ENCODE results near the gene CHI3L2. TPM values are rescaled to one million over a fixed set of nuclear protein-coding genes. Genes with fewer than 3 reads are reported as not detected.

The CHI3L2 gene
- total RNA-seq, 1 donor from 2014 or later, result not detected

DNA sequence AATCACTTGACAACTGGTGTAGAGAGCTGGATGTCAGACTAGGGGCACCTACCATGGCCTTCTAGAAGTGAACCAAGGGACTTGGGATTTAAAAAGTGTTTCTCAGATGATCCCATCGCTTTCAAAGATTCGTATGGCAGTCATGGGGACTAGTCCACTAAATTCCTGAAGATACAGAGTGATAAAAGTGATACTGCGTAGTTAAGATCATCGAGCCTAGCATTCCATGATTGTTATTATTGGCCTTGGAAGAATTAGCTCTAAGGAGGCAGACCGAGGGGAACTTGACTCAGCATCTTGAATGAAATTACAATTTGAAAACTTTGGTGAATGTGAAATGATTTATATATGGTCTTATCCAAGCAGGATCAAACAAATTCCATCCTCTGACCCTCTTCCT, 61.9 kb downstream of the CHI3L2 start:
- no peaks in the 10 kb centered on the region for H3K36me3 Mint-ChIP-seq (ENCODE audit: low read depth)
- H3K27me3 Mint-ChIP-seq (ENCODE audit: low read depth), result no peaks in the 10 kb centered on the region
- H3K9me3 Mint-ChIP-seq (ENCODE audit: low read depth), result no peaks in the 10 kb centered on the region
- DNase-seq (ENCODE audit: low spot score), result no peak
- no peak overlapping the region for H3K4me3 Mint-ChIP-seq (ENCODE audit: unreplicated experiment)
- no peak overlapping the region for H3K27ac Mint-ChIP-seq (ENCODE audit: unreplicated experiment)
- TF ChIP-seq, protein P1, sequence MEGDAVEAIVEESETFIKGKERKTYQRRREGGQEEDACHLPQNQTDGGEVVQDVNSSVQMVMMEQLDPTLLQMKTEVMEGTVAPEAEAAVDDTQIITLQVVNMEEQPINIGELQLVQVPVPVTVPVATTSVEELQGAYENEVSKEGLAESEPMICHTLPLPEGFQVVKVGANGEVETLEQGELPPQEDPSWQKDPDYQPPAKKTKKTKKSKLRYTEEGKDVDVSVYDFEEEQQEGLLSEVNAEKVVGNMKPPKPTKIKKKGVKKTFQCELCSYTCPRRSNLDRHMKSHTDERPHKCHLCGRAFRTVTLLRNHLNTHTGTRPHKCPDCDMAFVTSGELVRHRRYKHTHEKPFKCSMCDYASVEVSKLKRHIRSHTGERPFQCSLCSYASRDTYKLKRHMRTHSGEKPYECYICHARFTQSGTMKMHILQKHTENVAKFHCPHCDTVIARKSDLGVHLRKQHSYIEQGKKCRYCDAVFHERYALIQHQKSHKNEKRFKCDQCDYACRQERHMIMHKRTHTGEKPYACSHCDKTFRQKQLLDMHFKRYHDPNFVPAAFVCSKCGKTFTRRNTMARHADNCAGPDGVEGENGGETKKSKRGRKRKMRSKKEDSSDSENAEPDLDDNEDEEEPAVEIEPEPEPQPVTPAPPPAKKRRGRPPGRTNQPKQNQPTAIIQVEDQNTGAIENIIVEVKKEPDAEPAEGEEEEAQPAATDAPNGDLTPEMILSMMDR (IDR thresholded peaks at IDR 0.05), result no peak
- H3K4me1 Mint-ChIP-seq (ENCODE audit: low read depth), result no peaks in the 10 kb centered on the region

DNA sequence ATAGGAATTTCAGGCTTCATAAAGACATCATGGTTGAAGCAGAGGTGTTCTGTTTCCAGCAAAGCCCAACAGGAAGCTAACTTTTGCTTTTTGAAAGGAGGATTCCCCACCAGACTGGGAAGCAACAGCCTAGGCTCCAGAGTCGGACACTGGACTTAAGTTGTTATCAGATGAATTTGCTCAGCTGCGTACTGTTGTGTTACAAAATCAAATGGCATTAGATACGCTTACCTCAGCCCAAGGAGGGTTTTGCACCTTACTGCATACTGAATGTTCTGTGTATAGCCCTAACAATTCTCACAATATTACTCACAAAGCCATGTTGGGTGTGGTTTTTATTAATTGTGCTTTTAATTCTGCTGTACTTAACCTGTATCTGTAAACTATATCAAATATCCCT, 62.6 kb downstream of the CHI3L2 start:
- no peak for DNase-seq (ENCODE audit: low spot score)
- no peak overlapping the region for H3K4me3 Mint-ChIP-seq (ENCODE audit: unreplicated experiment)

DNA sequence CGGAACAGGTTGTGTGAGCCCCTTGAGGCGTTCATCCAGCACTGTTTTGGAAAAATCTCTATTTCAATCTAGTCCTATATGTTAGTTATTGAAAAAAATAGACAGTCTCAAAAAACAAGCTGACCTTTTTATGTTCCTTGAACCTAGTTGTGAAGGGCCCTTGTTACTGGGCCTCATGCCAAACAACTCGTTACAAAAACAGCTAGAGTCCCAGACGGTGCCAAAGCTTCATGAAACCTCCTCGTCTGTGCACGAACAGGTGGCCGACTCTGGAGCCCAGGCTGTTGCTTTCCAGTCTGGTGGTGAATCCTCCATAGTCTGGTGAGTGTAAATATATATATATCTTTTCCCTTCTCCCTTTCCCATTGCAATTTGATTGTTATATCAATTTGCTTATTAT, 63.1 kb downstream of the CHI3L2 start, which contains the start of gene CHIA:
TSS of gene CHIA (plus strand) at position 222 of the 400 bp plus-strand sequence. CDS start 19,617 bp downstream, outside the sequence.
- H3K4me1 Mint-ChIP-seq (ENCODE audit: low read depth), result no peaks in the 10 kb centered on the region
- H3K9me3 Mint-ChIP-seq (ENCODE audit: low read depth), result no peaks in the 10 kb centered on the region
- no peaks in the 10 kb centered on the region for H3K27me3 Mint-ChIP-seq (ENCODE audit: low read depth)
- no peak for DNase-seq (ENCODE audit: low spot score)
- no peaks in the 10 kb centered on the region for H3K36me3 Mint-ChIP-seq (ENCODE audit: low read depth)
- no peak within 1 kb of the TSS for H3K4me3 Mint-ChIP-seq (ENCODE audit: unreplicated experiment)
- H3K27ac Mint-ChIP-seq (ENCODE audit: unreplicated experiment), result no peak within 1 kb of the TSS
- TF ChIP-seq, protein P1 (IDR thresholded peaks at IDR 0.05), result no peak

More for the DNA sequence above, 62.6 kb downstream of the CHI3L2 start:
- no peaks in the 10 kb centered on the region for H3K27me3 Mint-ChIP-seq (ENCODE audit: low read depth)
- H3K4me1 Mint-ChIP-seq (ENCODE audit: low read depth), result no peaks in the 10 kb centered on the region
- H3K36me3 Mint-ChIP-seq (ENCODE audit: low read depth), result no peaks in the 10 kb centered on the region
- no peaks in the 10 kb centered on the region for H3K9me3 Mint-ChIP-seq (ENCODE audit: low read depth)
- TF ChIP-seq, protein P1 (IDR thresholded peaks at IDR 0.05), result no peak
- H3K27ac Mint-ChIP-seq (ENCODE audit: unreplicated experiment), result no peak overlapping the region

Other genes starting within 250 kb of the CHI3L2 start
- 18.2 to 26.0 TPM (median 23.6 TPM) in 3 replicates for gene DRAM2, start 87.6 kb upstream of the CHI3L2 start, total RNA-seq
- 20.8 to 25.6 TPM (median 24.2 TPM) in 3 replicates for gene CEPT1, start 87.5 kb upstream of the CHI3L2 start, total RNA-seq
- gene DENND2D, start 27.1 kb upstream of the CHI3L2 start, total RNA-seq, result 0.25 TPM in 1 of 3 replicates, not detected in the others
- gene CHIA, start 63.1 kb downstream of the CHI3L2 start, total RNA-seq, result not detected in 3 replicates
- 0.95 to 1.7 TPM (median 1.1 TPM) in 3 replicates for gene OVGP1, start 200.0 kb downstream of the CHI3L2 start, total RNA-seq
- gene WDR77, start 221.5 kb downstream of the CHI3L2 start, total RNA-seq, result 19.2 to 25.9 TPM (median 19.5 TPM) in 3 replicates
- 145 to 183 TPM (median 147 TPM) in 3 replicates for gene ATP5PB, start 221.8 kb downstream of the CHI3L2 start, total RNA-seq
- gene C1orf162, start 246.3 kb downstream of the CHI3L2 start, total RNA-seq, result 0.17 to 0.34 TPM in 2 of 3 replicates, not detected in the other